Peyer's patch (tissue), 4 donors: ENCODE measurements around the gene SQSTM1. TPM values are rescaled to one million over a fixed set of nuclear protein-coding genes. Genes with fewer than 3 reads are reported as not detected.

ENCODE experiments used
- DNase-seq, 3 donors: peaks; one replicate each; pipeline ENCODE4 v3.0.0-alpha.2; 2017 to 2019
- H3K27ac ChIP-seq, 4 donors: fragments of 200-600 bp; sonication (generic); one replicate each; pipeline ENCODE4 v1.5.1; 2016 to 2019
- H3K27me3 ChIP-seq, 2 donors: fragments of 200-600 bp; sonication (generic); one replicate each; pipeline ENCODE4 v1.5.1; 2019
- H3K36me3 ChIP-seq, 3 donors: fragments of 200-600 bp; sonication (generic); one replicate each; pipeline ENCODE4 v1.5.1; 2016 to 2019
- H3K4me1 ChIP-seq, 4 donors: fragments of 200-600 bp; sonication (generic); one replicate each; pipeline ENCODE4 v1.5.1; 2016 to 2019
- H3K4me3 ChIP-seq, 4 donors: fragments of 200-600 bp; sonication (generic); 1 replicate in 3 of 4; 2 replicates in 1 of 4; pipeline ENCODE4 v1.5.1; 2016 to 2019; ENCODE audit warnings: mild to moderate bottlenecking in 1 of 4
- H3K9me3 ChIP-seq, 4 donors: fragments of 200-600 bp; sonication (generic); one replicate each; pipeline ENCODE4 v1.5.1; 2016 to 2019; ENCODE audit warnings: mild to moderate bottlenecking in 1 of 4
- CTCF ChIP-seq, 6 experiments: fragments of 450-650 bp in 4 of 6; fragments of 200-600 bp in 2 of 6; sonication (generic) in 1 of 6; IDR thresholded peaks; one replicate each; pipeline ENCODE4 v1.5.1; 2017 to 2019; ENCODE audit warnings: antibody characterized with exemption in 6 of 6, mild to moderate bottlenecking in 3 of 6, moderate library complexity in 1 of 6
- POLR2A ChIP-seq, 2 donors: fragments of 450-650 bp; IDR thresholded peaks; one replicate each; pipeline ENCODE4 v1.5.1; 2017; ENCODE audit warnings: antibody characterized with exemption in 2 of 2, mild to moderate bottlenecking in 2 of 2, moderate library complexity in 2 of 2
- total RNA-seq, 4 donors: library from RNA; depleted of rRNA; stranded (reverse); fragments of >200 nt; gene quantifications; one replicate each; pipeline ENCODE4 v1.1.0, GENCODE V29; 2016

The SQSTM1 gene
- total RNA-seq, 4 donors from 2014 or later, result 287 to 417 (median 348) TPM

- peaks cover 0 to 73% (median 0%) of the 10 kb centered on the region in 3 donors for H3K36me3 ChIP-seq
- H3K4me3 ChIP-seq, result no peak overlapping the region
- no peak for DNase-seq
- no peaks in the 10 kb centered on the region for H3K9me3 ChIP-seq
- TF ChIP-seq POLR2A (IDR thresholded peaks at IDR 0.05) (no peak), CTCF (IDR thresholded peaks at IDR 0.05) (no peak)
- H3K4me1 ChIP-seq, result no peaks in the 10 kb centered on the region
- H3K27ac ChIP-seq, result no peak overlapping the region
- no peaks in the 10 kb centered on the region for H3K27me3 ChIP-seq
Observed at GRCh38 chr5:179776411-179776938, 44.2 kb upstream of the SQSTM1 start.

- DNase-seq, result no peak
- Histone ChIP-seq H3K27ac (no peak overlapping the region), H3K36me3 (peaks cover 0 to 64% (median 0%) of the 10 kb centered on the region in 3 donors)
Observed at GRCh38 chr5:179777456-179777855, 43.2 kb upstream of the SQSTM1 start.

GRCh38 chr5:179777909-179778308, 42.8 kb upstream of the SQSTM1 start:
- DNase-seq, result no peak
- H3K9me3 ChIP-seq, result no peaks in the 10 kb centered on the region
- H3K36me3 ChIP-seq, result peaks cover 0 to 59% (median 0%) of the 10 kb centered on the region in 3 donors
- H3K27me3 ChIP-seq, result no peaks in the 10 kb centered on the region
- no peak for TF ChIP-seq POLR2A (IDR thresholded peaks at IDR 0.05)
- TF ChIP-seq CTCF (IDR thresholded peaks at IDR 0.05), result no peak
- H3K4me3 ChIP-seq, result no peak overlapping the region
- H3K27ac ChIP-seq, result peak overlapping the region in 1 of 4 donors; percentile 11
- no peaks in the 10 kb centered on the region for H3K4me1 ChIP-seq

More at GRCh38 chr5:179777456-179777855, 43.2 kb upstream of the SQSTM1 start:
- Histone ChIP-seq H3K4me3 (no peak overlapping the region), H3K4me1 (no peaks in the 10 kb centered on the region), H3K9me3 (no peaks in the 10 kb centered on the region), H3K27me3 (no peaks in the 10 kb centered on the region)
- TF ChIP-seq POLR2A (IDR thresholded peaks at IDR 0.05), result no peak
- no peak for TF ChIP-seq CTCF (IDR thresholded peaks at IDR 0.05)

GRCh38 chr5:179778591-179778990, 42.1 kb upstream of the SQSTM1 start:
- no peak for TF ChIP-seq POLR2A (IDR thresholded peaks at IDR 0.05)
- TF ChIP-seq CTCF (IDR thresholded peaks at IDR 0.05), result no peak
- Histone ChIP-seq H3K27ac (no peak overlapping the region), H3K4me3 (no peak overlapping the region), H3K4me1 (no peaks in the 10 kb centered on the region), H3K9me3 (no peaks in the 10 kb centered on the region), H3K27me3 (no peaks in the 10 kb centered on the region), H3K36me3 (peaks cover 0 to 52% (median 0%) of the 10 kb centered on the region in 3 donors)
- no peak for DNase-seq

GRCh38 chr5:179779826-179780225, 40.9 kb upstream of the SQSTM1 start:
- Histone ChIP-seq H3K27ac (no peak overlapping the region), H3K36me3 (peaks cover 0 to 40% (median 0%) of the 10 kb centered on the region in 3 donors), H3K4me1 (no peaks in the 10 kb centered on the region), H3K4me3 (no peak overlapping the region), H3K9me3 (no peaks in the 10 kb centered on the region), H3K27me3 (no peaks in the 10 kb centered on the region)
- DNase-seq, result no peak
- TF ChIP-seq CTCF (IDR thresholded peaks at IDR 0.05) (no peak), POLR2A (IDR thresholded peaks at IDR 0.05) (no peak)

- Histone ChIP-seq H3K27me3 (no peaks in the 10 kb centered on the region), H3K27ac (no peak overlapping the region), H3K36me3 (peaks cover 0 to 35% (median 0%) of the 10 kb centered on the region in 3 donors), H3K4me1 (no peaks in the 10 kb centered on the region), H3K9me3 (no peaks in the 10 kb centered on the region), H3K4me3 (no peak overlapping the region)
- TF ChIP-seq POLR2A (IDR thresholded peaks at IDR 0.05) (no peak), CTCF (IDR thresholded peaks at IDR 0.05) (no peak)
- no peak for DNase-seq
Observed at GRCh38 chr5:179780362-179780761, 40.3 kb upstream of the SQSTM1 start.
